AG04450 (cell line): Measurements from ENCODE around the gene TMUB1. TPM values are rescaled to one million over a fixed set of nuclear protein-coding genes. Genes with fewer than 3 reads are reported as not detected.

Experiments used
- CTCF ChIA-PET: fragments of 300-600, 350-600 bp; formaldehyde crosslinking; extraction: SDS; loops from one replicate; lab custom pipeline; 2022; ENCODE audit warnings: antibody characterized with exemption, inconsistent platforms; lab: Charles Lee
- POLR2A ChIA-PET: fragments of 350-600 bp; formaldehyde crosslinking; extraction: SDS; loops from one replicate; lab custom pipeline; 2021; ENCODE audit warnings: antibody characterized with exemption, inconsistent platforms; lab: Yijun Ruan, JAX
- DNase-seq: peaks from one replicate; pipeline ENCODE4 v3.0.0-alpha.2; 2011; ENCODE audit warnings: low read depth, low spot score
- H3K27ac ChIP-seq: one replicate; pipeline ENCODE4 v1.5.1; 2012; ENCODE audit warnings: low read depth, low read length, control low read depth
- H3K27me3 ChIP-seq: one replicate; pipeline ENCODE4 v1.6.0; 2012; ENCODE audit warnings: low read length; ENCODE audit not compliant: control insufficient read depth, insufficient read depth
- H3K4me3 ChIP-seq: 2 replicates; pipeline ENCODE4 v1.5.1; 2011; ENCODE audit warnings: mild to moderate bottlenecking, low read depth, low read length, control low read depth
- H3K9me3 ChIP-seq: 2 replicates; pipeline ENCODE4 v1.5.1; 2012; ENCODE audit warnings: low read length; ENCODE audit not compliant: control insufficient read depth, insufficient read depth
- CTCF ChIP-seq: IDR thresholded peaks from 2 replicates; pipeline ENCODE4 v1.5.1; 2011; ENCODE audit warnings: low read depth, low read length, control low read depth, inconsistent platforms
- polyA plus RNA-seq: library from polyadenylated mRNA; depleted of rRNA; stranded (reverse); fragments of >200 nt; gene quantifications from 2 replicates; pipeline ENCODE4 v1.2.3, GENCODE V29; 2011; rRNA removed

The TMUB1 gene
- polyA plus RNA-seq, 1 experiment: 9.7 TPM

- TF ChIP-seq CTCF: no peak
- H3K4me3 ChIP-seq: no peak overlapping the region
- CTCF ChIA-PET: no interaction called here
- H3K27me3 ChIP-seq: no peaks in the 10 kb centered on the region
- POLR2A ChIA-PET: no interaction called here
- no peak for DNase-seq
- H3K9me3 ChIP-seq: no peaks in the 10 kb centered on the region
- no peak overlapping the region for H3K27ac ChIP-seq
Measured at GRCh38 chr7:151034312-151035025, 48.8 kb downstream of the TMUB1 start.

- no peak for DNase-seq
- no peaks in the 10 kb centered on the region for H3K9me3 ChIP-seq
- no peaks in the 10 kb centered on the region for H3K27me3 ChIP-seq
- ChIA-PET POLR2A (no interaction called here), CTCF (no interaction called here)
- no peak overlapping the region for H3K4me3 ChIP-seq
- no peak overlapping the region for H3K27ac ChIP-seq
- TF ChIP-seq CTCF: no peak
Measured at GRCh38 chr7:151033864-151034249, 49.4 kb downstream of the TMUB1 start.

GRCh38 chr7:151032936-151033863 is 50.1 kb downstream of the TMUB1 start:
- TF ChIP-seq CTCF: no peak
- POLR2A ChIA-PET: no interaction called here

More at GRCh38 chr7:151032936-151033863, 50.1 kb downstream of the TMUB1 start:
- H3K27ac ChIP-seq: no peak overlapping the region
- H3K27me3 ChIP-seq: no peaks in the 10 kb centered on the region
- CTCF ChIA-PET: interaction anchor here (0.6 to 1.7 kb wide), 2 partner anchors 15 to 30 kb away, joined by 4 to 6 read pairs; no protein-coding TSS in a partner anchor
- H3K9me3 ChIP-seq: no peaks in the 10 kb centered on the region
- DNase-seq: no peak
- no peak overlapping the region for H3K4me3 ChIP-seq

Other genes starting within 250 kb of the TMUB1 start
- not detected in 2 replicates for gene AOC1, start 231.0 kb downstream of the TMUB1 start, polyA plus RNA-seq
- gene KCNH2, start 105.2 kb downstream of the TMUB1 start, polyA plus RNA-seq: 1.3 and 2.0 TPM in 2 replicates
- 0.60 and 1.5 TPM in 2 replicates for gene NOS3, start 92.5 kb downstream of the TMUB1 start, polyA plus RNA-seq
- 0.02 and 0.06 TPM in 2 replicates for gene ATG9B, start 59.0 kb downstream of the TMUB1 start, polyA plus RNA-seq
- 10.7 and 13.7 TPM in 2 replicates for gene ABCB8, start 55.0 kb downstream of the TMUB1 start, polyA plus RNA-seq
- gene ASIC3, start 35.0 kb downstream of the TMUB1 start, polyA plus RNA-seq: 0.07 and 0.11 TPM in 2 replicates
- gene CDK5, start 25.6 kb downstream of the TMUB1 start, polyA plus RNA-seq: 23.8 and 27.2 TPM in 2 replicates
- gene SLC4A2, start 23.9 kb downstream of the TMUB1 start, polyA plus RNA-seq: 40.5 and 41.0 TPM in 2 replicates
- gene FASTK, start 2.7 kb downstream of the TMUB1 start, polyA plus RNA-seq: 44.1 and 59.9 TPM in 2 replicates
- 41.6 and 44.6 TPM in 2 replicates for gene AGAP3, start 3.0 kb upstream of the TMUB1 start, polyA plus RNA-seq
- not detected in 2 replicates for gene GBX1, start 84.2 kb upstream of the TMUB1 start, polyA plus RNA-seq
- not detected in 2 replicates for gene ASB10, start 103.8 kb upstream of the TMUB1 start, polyA plus RNA-seq
- not detected in 2 replicates for gene H2BK1, start 127.0 kb upstream of the TMUB1 start, polyA plus RNA-seq
- 31.0 and 39.0 TPM in 2 replicates for gene ABCF2, start 143.7 kb upstream of the TMUB1 start, polyA plus RNA-seq
- gene CHPF2, start 149.0 kb upstream of the TMUB1 start, polyA plus RNA-seq: 32.9 and 42.2 TPM in 2 replicates
- 39.2 and 47.7 TPM in 2 replicates for gene SMARCD3, start 165.2 kb upstream of the TMUB1 start, polyA plus RNA-seq